Measurements from ENCODE around the gene ZFYVE16.
"Not testable (repeated sequence)": the region's sequence is repeated elsewhere in the genome, so short reads cannot be mapped to it uniquely, and the experiment has no call there.

ZFYVE16 gene

GRCh38 chr5:80409367-80409966, 1.6 kb downstream of the ZFYVE16 start:
- DNase-seq (ENCODE audit: low read depth in 3 of 3): no peak

DNA sequence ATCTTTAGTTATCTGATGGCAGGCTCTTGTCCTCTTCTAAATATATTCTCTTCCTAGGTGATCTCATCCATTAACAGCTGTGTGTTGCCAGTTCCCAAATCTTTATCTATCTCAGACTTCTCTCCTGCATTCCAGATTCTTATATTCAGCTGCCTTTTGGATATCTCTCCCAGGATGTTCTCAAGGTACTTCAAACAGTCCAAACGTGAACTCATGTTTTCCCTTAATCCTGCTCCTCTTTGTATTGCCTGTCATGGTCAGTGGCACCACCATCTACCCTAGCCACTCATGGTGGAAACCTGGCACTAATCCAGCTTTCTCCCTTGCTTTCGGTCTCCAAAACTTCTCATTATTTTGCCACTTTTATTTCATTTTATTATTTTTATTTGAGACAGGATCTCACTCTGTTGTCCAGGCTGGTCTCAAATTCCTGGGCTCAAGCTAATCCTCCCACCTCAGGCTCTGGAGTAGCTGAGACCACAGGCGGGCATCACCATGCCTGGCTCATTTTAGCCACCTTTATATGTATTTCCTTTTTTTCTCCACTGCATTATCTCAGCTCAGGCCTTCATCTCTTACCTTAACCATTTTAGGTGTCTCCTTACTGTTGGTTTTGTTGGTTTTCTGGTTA, 3.8 kb downstream of the ZFYVE16 start:
- DNase-seq (ENCODE audit: low read depth in 3 of 3): no peak

GRCh38 chr5:80414113-80414512, 6.2 kb downstream of the ZFYVE16 start:
- no peak for DNase-seq (ENCODE audit: low read depth in 3 of 3)

GRCh38 chr5:80417973-80418372, 10.1 kb downstream of the ZFYVE16 start:
- no peak for DNase-seq (ENCODE audit: low read depth in 3 of 3)

- not testable (repeated sequence) for DNase-seq (ENCODE audit: low read depth in 3 of 3)
Measured at GRCh38 chr5:80424365-80424764, 16.5 kb downstream of the ZFYVE16 start.

GRCh38 chr5:80435476-80435875, 27.6 kb downstream of the ZFYVE16 start:
- no peak for DNase-seq (ENCODE audit: low read depth in 3 of 3)

DNA sequence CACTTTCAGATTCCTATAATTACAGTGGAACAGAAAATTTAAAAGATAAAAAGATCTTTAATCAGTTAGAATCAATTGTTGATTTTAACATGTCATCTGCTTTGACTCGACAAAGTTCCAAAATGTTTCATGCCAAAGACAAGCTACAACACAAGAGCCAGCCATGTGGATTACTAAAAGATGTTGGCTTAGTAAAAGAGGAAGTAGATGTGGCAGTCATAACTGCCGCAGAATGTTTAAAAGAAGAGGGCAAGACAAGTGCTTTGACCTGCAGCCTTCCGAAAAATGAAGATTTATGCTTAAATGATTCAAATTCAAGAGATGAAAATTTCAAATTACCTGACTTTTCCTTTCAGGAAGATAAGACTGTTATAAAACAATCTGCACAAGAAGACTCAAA, 29.5 kb downstream of the ZFYVE16 start:
- DNase-seq (ENCODE audit: low read depth in 3 of 3): no peak

- DNase-seq (ENCODE audit: low read depth in 3 of 3): no peak
Measured at GRCh38 chr5:80438739-80439138, 30.9 kb downstream of the ZFYVE16 start.

DNA sequence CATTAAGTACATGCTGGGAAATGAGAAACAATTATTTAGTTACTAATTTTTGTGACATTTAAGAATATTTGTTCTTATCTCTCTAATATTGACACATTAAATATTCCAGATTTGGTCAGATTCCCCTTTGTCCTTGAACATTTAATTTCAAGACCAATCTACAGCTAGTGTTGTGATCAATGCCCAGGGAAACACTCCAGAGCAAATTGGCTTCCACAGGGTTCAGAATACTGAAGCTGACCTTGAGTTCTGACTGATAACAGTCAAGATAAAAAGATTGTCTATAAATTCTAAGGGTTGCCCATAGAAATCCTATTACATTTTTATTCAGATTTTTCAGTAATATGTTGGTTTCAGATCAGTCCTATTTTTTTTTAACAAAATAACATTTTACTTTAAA, 31.3 kb downstream of the ZFYVE16 start:
- no peak for DNase-seq (ENCODE audit: low read depth in 3 of 3)

- DNase-seq (ENCODE audit: low read depth in 3 of 3): no peak
Measured at GRCh38 chr5:80442742-80443141, 34.9 kb downstream of the ZFYVE16 start.

DNA sequence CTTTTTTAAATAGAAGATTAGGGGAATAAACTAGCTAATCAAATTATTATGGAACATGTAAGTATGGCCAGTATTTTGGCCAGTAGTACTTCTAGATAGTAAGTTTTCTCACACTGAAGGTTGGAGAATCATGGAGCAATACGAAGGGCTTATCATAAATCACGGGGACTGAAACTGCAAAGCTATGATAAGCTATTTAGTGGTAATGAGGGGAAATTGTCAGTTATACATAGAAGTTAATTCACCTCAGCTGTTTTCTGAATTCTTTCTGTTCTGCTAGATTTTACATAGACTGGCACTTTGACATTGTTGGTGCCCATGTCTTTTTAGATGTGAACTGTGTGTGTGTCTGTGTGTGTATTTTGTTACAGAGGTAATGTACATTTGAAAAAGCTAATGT, 45.5 kb downstream of the ZFYVE16 start:
- no peak for DNase-seq (ENCODE audit: low read depth in 3 of 3)

DNA sequence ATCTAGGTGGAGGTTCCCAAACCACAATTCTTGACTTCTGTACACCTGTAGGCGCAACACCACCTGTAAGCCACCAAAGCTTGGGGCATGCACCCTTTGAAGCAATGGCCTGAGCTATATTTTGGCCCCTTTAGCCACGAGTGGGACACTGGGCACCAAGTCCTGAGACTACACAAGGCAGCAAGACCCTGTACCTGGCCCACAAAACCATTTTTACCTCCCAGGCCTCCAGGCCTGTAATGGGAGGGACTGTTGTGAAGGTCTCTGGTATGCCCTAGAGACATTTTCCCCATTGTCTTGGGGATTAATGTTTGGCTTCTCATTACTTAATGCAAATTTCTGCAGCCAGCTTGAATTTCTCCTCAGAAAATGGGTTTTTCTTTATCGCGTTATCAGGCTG, 55.4 kb downstream of the ZFYVE16 start:
- DNase-seq (ENCODE audit: low read depth in 3 of 3): no peak

DNA sequence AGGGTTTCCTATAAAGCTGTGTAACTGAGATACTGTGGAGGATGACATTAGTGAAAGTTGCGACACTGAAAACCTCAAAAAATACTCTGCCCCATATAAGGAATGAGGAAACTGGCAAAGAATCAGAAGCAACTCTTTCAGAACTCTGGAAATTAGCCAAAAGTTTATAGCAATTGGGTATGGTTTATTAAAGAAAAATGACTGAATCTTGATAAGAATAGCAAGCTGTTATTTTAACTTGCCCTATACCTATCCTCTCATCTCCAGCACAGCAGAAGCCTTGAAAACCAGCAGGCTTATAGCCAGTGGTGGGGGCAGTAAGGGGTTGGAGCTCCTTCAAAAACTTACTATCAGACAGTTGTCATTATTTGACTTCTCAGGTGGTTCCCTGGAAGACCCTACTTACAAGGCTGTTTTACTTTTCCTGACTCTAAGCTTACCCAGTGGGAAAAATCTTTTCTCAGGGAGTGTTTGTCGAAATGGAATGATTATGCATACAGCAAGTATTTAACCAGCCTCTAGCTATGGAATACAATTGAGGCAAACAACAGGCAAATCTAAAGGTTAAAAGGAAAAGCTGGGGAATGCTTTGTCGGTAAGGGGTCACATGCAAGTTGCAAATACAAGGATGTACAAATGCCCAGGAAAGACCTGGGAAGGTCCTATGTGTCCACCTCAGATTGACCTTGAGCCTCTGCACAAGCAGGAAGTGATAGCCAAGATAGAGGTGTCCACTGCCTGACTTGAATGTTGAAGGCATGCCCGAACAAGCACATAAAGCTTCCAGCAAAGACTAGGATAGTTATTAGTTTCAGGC, 59.0 kb downstream of the ZFYVE16 start:
- DNase-seq (ENCODE audit: low read depth in 3 of 3): no peak

DNA sequence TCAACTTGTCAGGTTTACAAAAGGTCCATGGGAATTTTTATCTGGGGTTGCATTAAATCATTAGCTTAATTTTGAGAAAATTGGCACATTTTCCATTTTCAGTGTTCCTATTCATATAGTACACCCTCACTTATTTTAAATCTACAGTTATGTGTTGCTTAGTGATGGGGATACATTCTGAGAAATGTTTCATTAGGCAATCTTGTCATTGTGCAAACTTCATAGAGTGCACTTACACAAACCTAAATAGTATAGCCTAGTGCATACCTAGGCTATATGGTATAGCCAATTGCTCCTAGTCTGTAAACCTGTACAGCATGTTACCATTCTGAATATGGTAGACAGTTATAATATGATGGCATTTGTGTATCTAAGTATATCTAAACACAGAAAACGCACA, 60.3 kb downstream of the ZFYVE16 start:
- DNase-seq (ENCODE audit: low read depth in 3 of 3): no peak

GRCh38 chr5:80470631-80471030, 62.8 kb downstream of the ZFYVE16 start:
- DNase-seq (ENCODE audit: low read depth in 3 of 3): not testable (repeated sequence)

- DNase-seq (ENCODE audit: low read depth in 3 of 3): no peak
Measured at GRCh38 chr5:80474929-80475328, 67.1 kb downstream of the ZFYVE16 start.

GRCh38 chr5:80479713-80480112, 71.8 kb downstream of the ZFYVE16 start:
- no peak for DNase-seq (ENCODE audit: low read depth in 3 of 3)

DNA sequence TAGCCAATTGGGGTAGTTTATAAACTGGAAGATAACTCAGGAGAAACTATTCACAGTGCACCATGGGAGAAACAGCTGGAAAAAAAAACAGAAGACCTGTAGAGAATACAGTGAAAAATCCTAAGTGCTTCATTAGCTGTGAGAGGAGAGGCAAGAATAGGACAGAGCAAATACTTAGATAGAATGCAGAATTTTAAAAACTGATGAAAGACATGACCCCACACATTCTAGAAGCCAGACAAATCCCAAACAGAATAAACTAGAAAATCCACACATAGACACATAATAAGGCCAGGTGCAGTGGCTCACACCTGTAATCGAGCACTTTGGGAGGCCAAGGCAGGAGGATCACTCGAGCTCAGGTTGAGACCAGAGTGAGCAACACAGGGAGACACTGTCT, 72.5 kb downstream of the ZFYVE16 start:
- no peak for DNase-seq (ENCODE audit: low read depth in 3 of 3)

GRCh38 chr5:80481019-80481893, 73.4 kb downstream of the ZFYVE16 start:
- no peak for DNase-seq (ENCODE audit: low read depth in 3 of 3)

DNA sequence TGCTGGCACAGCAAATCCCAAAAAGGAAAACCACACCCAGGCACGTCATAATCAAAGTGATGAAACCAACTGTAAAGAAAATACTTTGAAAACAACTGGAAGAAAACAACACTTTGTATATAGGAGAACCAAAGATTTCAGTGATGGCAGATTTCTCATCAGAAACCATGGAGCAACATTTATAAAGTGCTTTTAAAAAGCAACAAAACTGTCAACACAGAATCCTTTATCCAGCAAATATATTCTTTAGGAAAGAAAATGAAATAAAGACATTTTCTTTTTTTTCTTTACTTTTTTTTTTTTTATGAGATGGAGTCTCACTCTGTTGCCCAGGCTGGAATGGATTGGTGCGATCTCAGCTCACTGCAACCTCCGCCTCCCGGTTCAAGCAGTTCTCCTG, 74.7 kb downstream of the ZFYVE16 start:
- no peak for DNase-seq (ENCODE audit: low read depth in 3 of 3)

DNA sequence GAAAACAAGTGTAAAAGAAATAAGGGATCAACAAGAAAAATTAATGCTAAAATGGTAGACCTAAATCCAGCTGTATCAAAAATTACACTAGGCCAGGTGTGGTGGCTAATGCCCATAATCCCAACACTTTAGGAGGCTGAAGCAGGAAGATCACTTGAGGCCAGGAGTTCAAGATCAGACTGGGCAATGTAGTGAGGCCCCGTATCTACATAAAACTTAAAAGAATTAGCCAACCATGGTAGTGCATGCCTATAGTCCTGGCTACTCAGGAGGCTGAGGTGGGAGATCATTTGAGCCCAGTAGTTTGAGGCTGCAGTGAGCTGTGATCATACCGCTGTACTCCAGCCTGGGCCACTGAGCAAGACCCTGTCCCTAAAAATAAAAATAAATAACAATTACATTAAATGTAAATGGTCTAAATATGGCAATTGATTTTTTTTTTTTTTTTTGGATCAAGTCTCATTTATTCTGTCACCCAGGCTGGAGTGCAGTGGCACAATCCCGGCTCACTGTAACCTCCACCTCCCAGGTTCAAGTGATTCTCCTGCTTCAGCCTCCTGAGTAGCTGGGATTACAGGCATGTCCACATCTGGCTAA, 75.9 kb downstream of the ZFYVE16 start:
- no peak for DNase-seq (ENCODE audit: low read depth in 3 of 3)

GRCh38 chr5:80487444-80487828, 79.6 kb downstream of the ZFYVE16 start:
- DNase-seq (ENCODE audit: low read depth in 3 of 3): no peak
